ENCODE measurements around the gene AKAP11. TPM values are rescaled to one million over a fixed set of nuclear protein-coding genes. Genes with fewer than 3 reads are reported as not detected.

Gene AKAP11
- total and polyA plus RNA-seq, 9 of the 15 experiments (the other 6 are each of a cell fraction or from before 2014, with no cell fraction given): 2.2 to 31.3 (median 10.9) TPM

GRCh38 chr13:42259515-42259914, 12.4 kb upstream of the AKAP11 start (continued):
- TF ChIP-seq HMGXB4 (CRISPR knock-in tag; IDR thresholded peaks at IDR 0.05) (no peak), BCLAF1 (IDR thresholded peaks at IDR 0.05; ENCODE audit: borderline replicate concordance in 1 of 2, control insufficient read depth in 1 of 2, low read depth in 2 of 2, low read length in 1 of 2) (peak in 1 of 2 experiments; percentile 43; a peak in 1 of 4 replicates), STAT5A (IDR thresholded peaks at IDR 0.05; ENCODE audit: borderline replicate concordance, low read length) (peak; percentile 94), ZBTB11 (CRISPR knock-in tag; IDR thresholded peaks at IDR 0.05) (peak in 2 of 3 experiments; percentile 78 to 97; a peak in 4 of 6 replicates), ZNF707 (CRISPR knock-in tag; conservative IDR thresholded peaks at IDR 0.05) (no peak), ZNF589 (CRISPR knock-in tag; IDR thresholded peaks at IDR 0.05; ENCODE audit: low read depth) (no peak), SMARCA4 (IDR thresholded peaks at IDR 0.05) (peak; percentile 85), FOXK2 (conservative IDR thresholded peaks at IDR 0.05 in 1 of 2, IDR thresholded peaks at IDR 0.05 in 1 of 2; ENCODE audit: low read depth in 2 of 2) (peak in 1 of 2 experiments; percentile 59; a peak in 1 of 4 replicates), TRIM25 (IDR thresholded peaks at IDR 0.05; ENCODE audit: borderline replicate concordance) (no peak), CGGBP1 (CRISPR knock-in tag; IDR thresholded peaks at IDR 0.05) (no peak), SMARCC2 (IDR thresholded peaks at IDR 0.05; ENCODE audit: low read depth) (peak; percentile 17; the same call in 1 of the 2 replicates), E2F8 (IDR thresholded peaks at IDR 0.05; ENCODE audit: low read depth, partially characterized antibody) (peak; percentile 34), ARID1B (IDR thresholded peaks at IDR 0.05) (peak; percentile 93)

Data from K562 (cell line).